Psoas muscle (tissue), 8 donors: Measurements from ENCODE around the gene ELOF1. TPM values are rescaled to one million over a fixed set of nuclear protein-coding genes. Genes with fewer than 3 reads are reported as not detected.
A peak's percentile ranks its signal among the peaks of the same experiment; 100 is the strongest.

Experiments
- ATAC-seq, 4 donors: fragments of 200-7000 bp; cut with Tn5 transposase; one replicate each; pipeline ENCODE4 v1.9.1; 2020; ENCODE audit warnings: moderate library complexity in 3 of 4, mild to moderate bottlenecking in 2 of 4
- DNase-seq, 2 donors: peaks; one replicate each; pipeline ENCODE4 v3.0.0-alpha.2; 2020
- H3K27ac ChIP-seq: fragments of 200-600 bp; one replicate; pipeline ENCODE4 v1.8.0; 2022
- H3K27me3 ChIP-seq, 3 donors: fragments of 200-600 bp in 1 of 3; one replicate each; pipeline versions ENCODE4 v1.6.1 to v1.8.0; 2013 to 2022; ENCODE audit warnings: low read length in 2 of 3, mild to moderate bottlenecking in 2 of 3, moderate library complexity in 1 of 3; ENCODE audit not compliant: insufficient read depth in 3 of 3
- H3K36me3 ChIP-seq, 2 donors: fragments of 200-600 bp in 1 of 2; one replicate each; pipeline versions ENCODE4 v1.6.1 to v1.8.0; 2013 to 2022; ENCODE audit warnings: low read depth in 1 of 2, mild to moderate bottlenecking in 1 of 2, moderate library complexity in 1 of 2; ENCODE audit not compliant: insufficient read depth in 1 of 2
- H3K4me1 ChIP-seq: fragments of 200-600 bp; one replicate; pipeline ENCODE4 v1.8.0; 2022
- H3K4me3 ChIP-seq: fragments of 200-600 bp; one replicate; pipeline ENCODE4 v1.8.0; 2022; ENCODE audit warnings: mild to moderate bottlenecking
- H3K9me3 ChIP-seq: fragments of 200-600 bp; one replicate; pipeline ENCODE4 v1.8.0; 2022
- CTCF ChIP-seq: fragments of 200-600 bp; IDR thresholded peaks from one replicate; pipeline ENCODE4 v1.8.0; 2022; ENCODE audit warnings: antibody characterized with exemption
- WGBS, 3 donors: extraction: QIAGEN DNeasy Blood & Tissue Kit; methylation state at CpG; one replicate each; pipeline versions ENCODE4 v1.1.6 to v1.1.7; 2013; 5-methylcytosine and 5-hydroxymethylcytosine counted together
- intact Hi-C, 2 donors: fragments of 100-400 bp; cut with DNase I; formaldehyde crosslinking; loops; one replicate each; pipeline versions ENCODE4 v1.11.0 to v1.14.2; 2022
- polyA plus RNA-seq, 3 donors: library from polyadenylated mRNA; stranded (reverse); fragments of 200-250 nt; gene quantifications; one replicate each; pipeline ENCODE4 v1.2.3, GENCODE V29; 2013
- total RNA-seq, 4 donors: library from RNA; stranded (reverse); fragmentation: NEBNext Ultra II Directional in 2 of 4; extraction: Animal tissue kit (Norgen Biotek cat#: 25700) in 2 of 4; gene quantifications; one replicate each; pipeline versions ENCODE4 v1.2.1 to v1.2.4, GENCODE V29; 2021 to 2023
- donor health status: healthy with polysubstance abuse.
- donor health status: DM: no; HTN: no; CAD: no; lungs with moderate emphysema.
- donor health status: Bipolar disorder and iron deficiency.
- donor health status: healthy.
- donor health status: DM: yes; HTN: yes; CAD: no.
- donor health status: DM: no; HTN: no; CAD: no.
- donor health status: DM: no; HTN: no; CAD: no.
- donor health status: DM: yes; HTN: yes; CAD: no.

The ELOF1 gene
- total and polyA plus RNA-seq, 7 donors = 24.3 to 82.5 (median 47.3) TPM

GRCh38 chr19:11505504-11506100, 53.4 kb downstream of the ELOF1 start, which contains the start of gene ZNF653:
TSS of gene ZNF653 (minus strand) at chr19:11505839. CDS start at chr19:11505786, 53 bp downstream.
- intact Hi-C loops = loop anchor here in 1 of 2 donors (10.0 kb wide), 1 partner anchor 131 kb away; the partner anchor contains the start of gene SWSAP1
- Histone ChIP-seq H3K36me3 (peaks cover 0 to 12% of the 10 kb centered on the region in 2 donors), H3K27me3 (no peaks in the 10 kb centered on the region), H3K27ac (peak within 1 kb of the TSS; percentile 93), H3K4me3 (peak within 1 kb of the TSS; percentile 84), H3K9me3 (no peaks in the 10 kb centered on the region), H3K4me1 (peaks cover 4% of the 10 kb centered on the region)
- ATAC-seq (peak; percentile 82 to 89 (median 86)), DNase-seq (peak; percentile 92 to 97)
- TF ChIP-seq CTCF = no peak
- WGBS, 3 donors = 0 to 1% (median 1%) methylated on average over 45 to 65 of the region's 65 CpGs

GRCh38 chr19:11505032-11505503, 54.0 kb downstream of the ELOF1 start:
- intact Hi-C loops = loop anchor here in 1 of 2 donors (10.0 kb wide), 1 partner anchor 130 kb away; the partner anchor contains the start of gene SWSAP1
- WGBS, 3 donors = 0 to 3% (median 2%) methylated on average over 15 to 33 of the region's 33 CpGs
- no peak for TF ChIP-seq CTCF

GRCh38 chr19:11504502-11505031, 54.5 kb downstream of the ELOF1 start:
- Histone ChIP-seq H3K4me1 (peaks cover 4% of the 10 kb centered on the region), H3K4me3 (peak overlapping the region; percentile 84), H3K9me3 (no peaks in the 10 kb centered on the region), H3K27ac (peak overlapping the region; percentile 93), H3K36me3 (peaks cover 0 to 5% of the 10 kb centered on the region in 2 donors), H3K27me3 (no peaks in the 10 kb centered on the region)
- no peak for ATAC-seq
- WGBS, 3 donors = 36 to 47% (median 44%) methylated on average over 7 of the region's 7 CpGs
- no peak for DNase-seq
- intact Hi-C loops = loop anchor here in 1 of 2 donors (10.0 kb wide), 1 partner anchor 130 kb away; the partner anchor contains the start of gene SWSAP1
- no peak for TF ChIP-seq CTCF

More at GRCh38 chr19:11505032-11505503, 54.0 kb downstream of the ELOF1 start:
- Histone ChIP-seq H3K4me1 (peaks cover 4% of the 10 kb centered on the region), H3K27me3 (no peaks in the 10 kb centered on the region), H3K9me3 (no peaks in the 10 kb centered on the region), H3K4me3 (peak overlapping the region; percentile 84), H3K36me3 (peaks cover 0 to 7% of the 10 kb centered on the region in 2 donors), H3K27ac (peak overlapping the region; percentile 93)
- peak; percentile 92 to 95 (median 94) for ATAC-seq
- peak; percentile 98 to 99 for DNase-seq

Other genes with a start within 250 kb of the ELOF1 start
- 1 to 10 TPM; 4.0 to 5.6 (median 4.3) TPM for gene RAB3D, start 219.6 kb downstream of the ELOF1 start, total RNA-seq
- gene RAB3D, start 219.6 kb downstream of the ELOF1 start, polyA plus RNA-seq = 1 to 10 TPM; 1.1 to 1.6 (median 1.4) TPM
- 10 to 100 TPM; 65.9 to 81.6 (median 70.5) TPM for gene TMEM205, start 213.0 kb downstream of the ELOF1 start, total RNA-seq
- gene TMEM205, start 213.0 kb downstream of the ELOF1 start, polyA plus RNA-seq = 10 to 100 TPM; 63.0 to 95.1 (median 90.4) TPM
- 1 to 10 TPM; 2.4 to 9.2 (median 4.9) TPM for gene CCDC159, start 212.7 kb downstream of the ELOF1 start, total RNA-seq
- gene CCDC159, start 212.7 kb downstream of the ELOF1 start, polyA plus RNA-seq = 1 to 10 TPM; 2.7 to 5.9 (median 5.3) TPM
- 10 to 100 TPM; 14.1 to 33.6 (median 21.5) TPM for gene PLPPR2, start 203.8 kb downstream of the ELOF1 start, total RNA-seq
- 10 to 100 TPM in 2 of 3 donors, 1 to 10 TPM in 1; 4.3 to 30.9 (median 20.8) TPM for gene PLPPR2, start 203.8 kb downstream of the ELOF1 start, polyA plus RNA-seq
- gene SWSAP1, start 184.6 kb downstream of the ELOF1 start, total RNA-seq = 1 to 10 TPM; 1.1 to 1.7 (median 1.4) TPM
- 1 to 10 TPM; 2.1 to 3.9 (median 2.3) TPM for gene SWSAP1, start 184.6 kb downstream of the ELOF1 start, polyA plus RNA-seq
- gene EPOR, start 174.9 kb downstream of the ELOF1 start, total RNA-seq = 1 to 10 TPM; 1.0 to 2.1 (median 1.7) TPM
- 1 to 10 TPM; 1.7 to 2.1 (median 2.1) TPM for gene EPOR, start 174.9 kb downstream of the ELOF1 start, polyA plus RNA-seq
- 1 to 10 TPM; 1.6 to 6.4 (median 3.0) TPM for gene RGL3, start 139.9 kb downstream of the ELOF1 start, total RNA-seq
- gene RGL3, start 139.9 kb downstream of the ELOF1 start, polyA plus RNA-seq = 1 to 10 TPM; 1.2 to 2.4 (median 2.2) TPM
- gene ODAD3, start 124.1 kb downstream of the ELOF1 start, total RNA-seq = under 1 TPM in 2 of 4 donors, not detected in 2; 0.13 to 0.17 TPM
- gene ODAD3, start 124.1 kb downstream of the ELOF1 start, polyA plus RNA-seq = under 1 TPM; 0.09 to 0.87 (median 0.20) TPM
- 10 to 100 TPM; 60.9 to 98.4 (median 74.6) TPM for gene PRKCSH, start 123.6 kb downstream of the ELOF1 start, total RNA-seq
- gene PRKCSH, start 123.6 kb downstream of the ELOF1 start, polyA plus RNA-seq = 10 to 100 TPM; 48.5 to 59.7 (median 59.7) TPM
- gene ELAVL3, start 78.2 kb downstream of the ELOF1 start, total RNA-seq = not detected
- gene ELAVL3, start 78.2 kb downstream of the ELOF1 start, polyA plus RNA-seq = under 1 TPM in 1 of 3 donors, not detected in 2; 0.03 TPM
- gene ZNF653, start 53.4 kb downstream of the ELOF1 start, total RNA-seq = 10 to 100 TPM in 1 of 4 donors, 1 to 10 TPM in 3; 5.7 to 11.5 (median 7.3) TPM
- gene ZNF653, start 53.4 kb downstream of the ELOF1 start, polyA plus RNA-seq = 1 to 10 TPM; 4.0 to 6.5 (median 5.3) TPM
- 100 to 1,000 TPM in 2 of 4 donors, 10 to 100 TPM in 2; 84.3 to 113 (median 101) TPM for gene ECSIT, start 30.1 kb downstream of the ELOF1 start, total RNA-seq
- 100 to 1,000 TPM; 136 to 196 (median 162) TPM for gene ECSIT, start 30.1 kb downstream of the ELOF1 start, polyA plus RNA-seq
- gene CNN1, start 20.4 kb downstream of the ELOF1 start, total RNA-seq = 10 to 100 TPM in 1 of 4 donors, 1 to 10 TPM in 3; 1.9 to 11.9 (median 5.6) TPM
- gene CNN1, start 20.4 kb downstream of the ELOF1 start, polyA plus RNA-seq = 10 to 100 TPM in 1 of 3 donors, 1 to 10 TPM in 2; 4.4 to 11.0 (median 5.7) TPM
- 1 to 10 TPM; 1.3 to 2.7 (median 1.9) TPM for gene ACP5, start 18.4 kb upstream of the ELOF1 start, total RNA-seq
- gene ACP5, start 18.4 kb upstream of the ELOF1 start, polyA plus RNA-seq = under 1 TPM; 0.44 to 0.78 (median 0.62) TPM
- gene ZNF627, start 38.3 kb upstream of the ELOF1 start, total RNA-seq = 1 to 10 TPM; 2.9 to 5.6 (median 4.5) TPM
- 1 to 10 TPM; 2.6 to 4.3 (median 2.9) TPM for gene ZNF627, start 38.3 kb upstream of the ELOF1 start, polyA plus RNA-seq
- gene ZNF823, start 179.7 kb upstream of the ELOF1 start, total RNA-seq = 1 to 10 TPM; 1.5 to 4.3 (median 2.2) TPM
- gene ZNF823, start 179.7 kb upstream of the ELOF1 start, polyA plus RNA-seq = 1 to 10 TPM; 1.6 to 3.9 (median 2.5) TPM
- gene ZNF441, start 207.8 kb upstream of the ELOF1 start, total RNA-seq = 1 to 10 TPM; 1.8 to 4.7 (median 2.3) TPM
- 1 to 10 TPM; 1.3 to 2.8 (median 1.5) TPM for gene ZNF441, start 207.8 kb upstream of the ELOF1 start, polyA plus RNA-seq
- 1 to 10 TPM in 2 of 4 donors, under 1 TPM in 2; 0.66 to 1.9 (median 1.1) TPM for gene ZNF491, start 239.3 kb upstream of the ELOF1 start, total RNA-seq
- gene ZNF491, start 239.3 kb upstream of the ELOF1 start, polyA plus RNA-seq = 1 to 10 TPM in 1 of 3 donors, under 1 TPM in 2; 0.44 to 1.2 (median 0.53) TPM